NB4 (cell line): Measurements from ENCODE around the gene WDR13.

Source experiments
- POLR2A ChIP-seq: IDR thresholded peaks from 2 replicates; pipeline ENCODE4 v1.6.1; 2011; ENCODE audit warnings: mild to moderate bottlenecking; ENCODE audit not compliant: insufficient read length; ENCODE audit errors: extremely low read depth
- TF ChIP-seq, protein P1 (sequence below): IDR thresholded peaks from one replicate; pipeline ENCODE4 v1.5.1; 2012; ENCODE audit warnings: low read depth, low read length

DNA sequence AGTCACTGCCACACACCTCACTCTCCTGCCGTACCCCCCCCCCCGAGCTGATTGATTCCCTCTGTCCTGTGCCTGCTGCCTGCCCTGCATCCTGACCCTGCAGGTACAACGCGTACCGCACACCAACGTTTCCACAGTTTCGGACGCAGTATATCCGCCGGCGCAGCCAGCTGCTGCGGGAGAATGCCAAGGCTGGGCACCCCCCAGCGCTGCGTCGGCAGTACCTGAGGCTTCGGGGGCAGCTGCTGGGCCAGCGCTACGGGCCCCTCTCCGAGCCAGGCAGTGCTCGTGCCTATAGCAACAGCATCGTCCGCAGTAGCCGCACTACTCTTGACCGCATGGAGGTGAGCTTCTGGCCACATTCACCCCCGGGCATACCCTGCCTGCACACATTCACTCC, 1.3 kb downstream of the WDR13 start:
- TF ChIP-seq, protein P1, sequence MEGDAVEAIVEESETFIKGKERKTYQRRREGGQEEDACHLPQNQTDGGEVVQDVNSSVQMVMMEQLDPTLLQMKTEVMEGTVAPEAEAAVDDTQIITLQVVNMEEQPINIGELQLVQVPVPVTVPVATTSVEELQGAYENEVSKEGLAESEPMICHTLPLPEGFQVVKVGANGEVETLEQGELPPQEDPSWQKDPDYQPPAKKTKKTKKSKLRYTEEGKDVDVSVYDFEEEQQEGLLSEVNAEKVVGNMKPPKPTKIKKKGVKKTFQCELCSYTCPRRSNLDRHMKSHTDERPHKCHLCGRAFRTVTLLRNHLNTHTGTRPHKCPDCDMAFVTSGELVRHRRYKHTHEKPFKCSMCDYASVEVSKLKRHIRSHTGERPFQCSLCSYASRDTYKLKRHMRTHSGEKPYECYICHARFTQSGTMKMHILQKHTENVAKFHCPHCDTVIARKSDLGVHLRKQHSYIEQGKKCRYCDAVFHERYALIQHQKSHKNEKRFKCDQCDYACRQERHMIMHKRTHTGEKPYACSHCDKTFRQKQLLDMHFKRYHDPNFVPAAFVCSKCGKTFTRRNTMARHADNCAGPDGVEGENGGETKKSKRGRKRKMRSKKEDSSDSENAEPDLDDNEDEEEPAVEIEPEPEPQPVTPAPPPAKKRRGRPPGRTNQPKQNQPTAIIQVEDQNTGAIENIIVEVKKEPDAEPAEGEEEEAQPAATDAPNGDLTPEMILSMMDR: no peak
- TF ChIP-seq POLR2A: no peak
